Measurements from ENCODE around the gene SGPP2.

DNA sequence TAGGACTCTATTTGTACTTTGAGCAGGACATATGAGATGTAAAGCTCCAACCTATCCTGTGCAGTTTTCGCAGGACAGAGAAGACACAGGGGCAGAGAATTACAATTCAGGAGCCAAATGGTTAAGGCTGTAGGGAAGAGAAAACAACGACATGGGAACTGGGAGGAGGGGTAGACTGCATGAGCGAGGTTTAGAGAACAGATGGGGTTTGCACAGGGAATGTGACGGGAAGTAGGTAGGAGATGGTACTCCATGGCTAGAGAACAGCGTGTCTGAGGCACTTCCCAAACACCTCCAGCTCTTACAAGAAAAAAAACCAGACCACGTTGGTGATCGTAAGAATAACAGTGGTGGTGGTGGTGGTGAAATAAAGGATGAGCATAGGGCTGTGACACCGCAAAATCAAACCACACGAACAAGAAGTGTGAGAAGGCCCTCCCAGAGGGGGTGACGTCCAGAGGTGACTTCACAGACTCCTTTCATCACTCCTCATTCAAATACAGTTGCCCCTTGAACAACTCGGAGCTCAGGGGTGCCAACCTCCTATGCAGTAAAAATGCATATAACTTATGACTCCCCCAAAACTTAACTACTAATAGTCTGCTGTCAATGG is 138.9 kb downstream of the SGPP2 start:
- TF ChIP-seq, protein P1, sequence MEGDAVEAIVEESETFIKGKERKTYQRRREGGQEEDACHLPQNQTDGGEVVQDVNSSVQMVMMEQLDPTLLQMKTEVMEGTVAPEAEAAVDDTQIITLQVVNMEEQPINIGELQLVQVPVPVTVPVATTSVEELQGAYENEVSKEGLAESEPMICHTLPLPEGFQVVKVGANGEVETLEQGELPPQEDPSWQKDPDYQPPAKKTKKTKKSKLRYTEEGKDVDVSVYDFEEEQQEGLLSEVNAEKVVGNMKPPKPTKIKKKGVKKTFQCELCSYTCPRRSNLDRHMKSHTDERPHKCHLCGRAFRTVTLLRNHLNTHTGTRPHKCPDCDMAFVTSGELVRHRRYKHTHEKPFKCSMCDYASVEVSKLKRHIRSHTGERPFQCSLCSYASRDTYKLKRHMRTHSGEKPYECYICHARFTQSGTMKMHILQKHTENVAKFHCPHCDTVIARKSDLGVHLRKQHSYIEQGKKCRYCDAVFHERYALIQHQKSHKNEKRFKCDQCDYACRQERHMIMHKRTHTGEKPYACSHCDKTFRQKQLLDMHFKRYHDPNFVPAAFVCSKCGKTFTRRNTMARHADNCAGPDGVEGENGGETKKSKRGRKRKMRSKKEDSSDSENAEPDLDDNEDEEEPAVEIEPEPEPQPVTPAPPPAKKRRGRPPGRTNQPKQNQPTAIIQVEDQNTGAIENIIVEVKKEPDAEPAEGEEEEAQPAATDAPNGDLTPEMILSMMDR (IDR thresholded peaks at IDR 0.05) = no peak
- no peak for TF ChIP-seq ZFX (IDR thresholded peaks at IDR 0.05; ENCODE audit: borderline replicate concordance)

Measured in 22Rv1 (cell line).